ENCODE data around the gene TEX19.

The TEX19 gene

DNA sequence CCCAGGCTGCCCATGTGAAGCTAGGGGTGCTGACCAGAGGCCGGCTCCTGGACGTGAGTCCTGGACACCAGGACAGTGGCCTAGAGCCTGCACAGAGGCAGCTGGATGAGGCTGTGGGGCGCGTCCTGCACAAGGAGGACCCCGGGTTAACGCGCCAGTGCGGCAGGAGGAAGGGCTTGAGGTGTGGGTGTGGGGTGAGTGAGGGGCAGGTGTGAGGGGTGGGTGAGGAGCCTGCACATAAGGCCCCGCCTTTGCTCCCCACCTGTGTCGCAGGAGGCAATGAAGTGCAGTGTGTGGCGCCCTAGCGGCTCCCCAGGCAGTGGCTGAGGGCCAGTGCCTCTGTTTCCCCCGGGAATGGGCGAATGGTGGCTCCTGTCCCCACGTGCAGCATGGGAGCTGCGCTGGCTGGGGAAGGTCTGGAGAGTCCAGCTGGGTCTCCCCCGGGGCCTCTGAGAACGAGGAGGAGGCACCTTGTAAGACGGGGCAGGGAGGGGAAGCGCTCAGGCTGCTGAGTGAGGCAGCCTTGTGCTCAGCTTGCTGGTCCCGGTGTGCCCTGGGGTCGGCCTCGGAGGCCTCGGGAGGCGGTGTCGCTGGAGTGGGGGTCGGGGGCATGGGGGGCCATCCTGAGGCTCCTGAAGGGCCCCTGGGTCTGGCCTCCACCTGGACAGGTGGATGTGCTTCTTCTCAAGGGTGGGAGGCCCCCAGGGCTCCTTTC, 44.9 kb upstream of the TEX19 start:
- H3F3A ChIP-seq (ENCODE audit: insufficient read depth, low read length): no peaks in the 10 kb centered on the region
- H3K4me2 ChIP-seq (ENCODE audit: low read length): no peak overlapping the region
- no peaks in the 10 kb centered on the region for H3K9me2 ChIP-seq (ENCODE audit: low read depth, low read length)
- no peaks in the 10 kb centered on the region for H3K9me3 ChIP-seq (ENCODE audit: low read length)
- no peak for TF ChIP-seq EZH2 (IDR thresholded peaks at IDR 0.05; ENCODE audit: borderline replicate concordance, low read length)
- TF ChIP-seq, protein P1, sequence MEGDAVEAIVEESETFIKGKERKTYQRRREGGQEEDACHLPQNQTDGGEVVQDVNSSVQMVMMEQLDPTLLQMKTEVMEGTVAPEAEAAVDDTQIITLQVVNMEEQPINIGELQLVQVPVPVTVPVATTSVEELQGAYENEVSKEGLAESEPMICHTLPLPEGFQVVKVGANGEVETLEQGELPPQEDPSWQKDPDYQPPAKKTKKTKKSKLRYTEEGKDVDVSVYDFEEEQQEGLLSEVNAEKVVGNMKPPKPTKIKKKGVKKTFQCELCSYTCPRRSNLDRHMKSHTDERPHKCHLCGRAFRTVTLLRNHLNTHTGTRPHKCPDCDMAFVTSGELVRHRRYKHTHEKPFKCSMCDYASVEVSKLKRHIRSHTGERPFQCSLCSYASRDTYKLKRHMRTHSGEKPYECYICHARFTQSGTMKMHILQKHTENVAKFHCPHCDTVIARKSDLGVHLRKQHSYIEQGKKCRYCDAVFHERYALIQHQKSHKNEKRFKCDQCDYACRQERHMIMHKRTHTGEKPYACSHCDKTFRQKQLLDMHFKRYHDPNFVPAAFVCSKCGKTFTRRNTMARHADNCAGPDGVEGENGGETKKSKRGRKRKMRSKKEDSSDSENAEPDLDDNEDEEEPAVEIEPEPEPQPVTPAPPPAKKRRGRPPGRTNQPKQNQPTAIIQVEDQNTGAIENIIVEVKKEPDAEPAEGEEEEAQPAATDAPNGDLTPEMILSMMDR (IDR thresholded peaks at IDR 0.05; ENCODE audit: low read length): no peak
- H3K9ac ChIP-seq (ENCODE audit: low read length): no peak overlapping the region
- H3K4me3 ChIP-seq (ENCODE audit: low read depth, low read length, poor library complexity, severe bottlenecking): no peak overlapping the region
- H3K27ac ChIP-seq (ENCODE audit: low read depth, low read length, poor library complexity, severe bottlenecking): no peak overlapping the region
- peaks cover 11% of the 10 kb centered on the region; the same call in 1 of the 2 replicates for H3K27me3 ChIP-seq (ENCODE audit: insufficient read depth, low read length)
- no peaks in the 10 kb centered on the region for H4K20me1 ChIP-seq (ENCODE audit: insufficient read depth, low read length)
- no peaks in the 10 kb centered on the region for H3K4me1 ChIP-seq (ENCODE audit: insufficient read depth, low read length, severe bottlenecking)
- no peaks in the 10 kb centered on the region for H3K36me3 ChIP-seq (ENCODE audit: insufficient read depth, low read length)
- H3K79me2 ChIP-seq (ENCODE audit: insufficient read depth, low read length): no peaks in the 10 kb centered on the region
- no peak overlapping the region for H2AFZ ChIP-seq (ENCODE audit: low read length)

DNA sequence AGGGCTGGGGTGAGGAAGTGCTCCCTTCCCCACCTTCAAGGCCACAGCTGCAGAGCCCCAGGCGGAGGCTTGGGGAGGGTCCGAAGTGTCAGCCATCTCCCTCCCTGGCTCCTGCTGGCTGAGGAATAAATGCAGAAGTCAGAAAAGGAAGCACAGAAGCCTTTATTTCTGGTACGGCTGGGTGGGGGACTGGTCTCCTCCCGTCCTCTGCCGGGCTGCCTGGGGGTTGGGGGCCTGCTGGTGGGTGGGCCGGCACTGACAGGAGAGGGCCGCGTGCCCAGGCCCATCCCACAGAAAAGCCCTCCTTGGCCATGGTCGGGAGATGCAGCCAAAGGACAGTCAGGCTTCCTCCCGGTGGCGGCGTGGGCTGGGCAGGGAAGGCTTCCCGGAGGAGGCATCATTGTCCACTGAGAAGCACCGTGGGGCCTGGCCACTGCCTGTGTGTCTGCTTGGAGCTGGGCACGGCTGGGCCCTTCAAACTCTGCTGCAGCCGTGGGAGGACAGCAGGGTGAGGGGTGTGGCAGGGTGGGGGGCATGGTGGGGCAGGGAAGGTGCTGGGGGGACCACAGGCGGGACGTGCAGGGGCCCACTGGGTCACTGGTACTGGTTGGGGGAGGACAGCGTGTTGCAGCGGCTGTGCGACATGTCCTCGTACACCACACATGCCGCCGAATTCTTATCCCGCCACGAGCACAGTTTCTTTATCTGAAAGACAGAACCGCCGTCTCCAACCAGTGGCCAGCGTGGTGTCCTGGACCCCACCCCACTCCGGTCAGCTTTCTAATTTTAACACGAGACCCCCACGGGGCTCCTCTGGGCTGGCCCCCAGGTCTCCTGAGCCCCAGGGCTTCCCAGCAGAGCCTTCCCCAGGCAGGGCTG, 44.1 kb upstream of the TEX19 start:
- H3K36me3 ChIP-seq (ENCODE audit: insufficient read depth, low read length): no peaks in the 10 kb centered on the region
- H3K4me2 ChIP-seq (ENCODE audit: low read length): no peak overlapping the region
- no peaks in the 10 kb centered on the region for H3K4me1 ChIP-seq (ENCODE audit: insufficient read depth, low read length, severe bottlenecking)
- no peaks in the 10 kb centered on the region for H3K9me3 ChIP-seq (ENCODE audit: low read length)
- TF ChIP-seq, protein P1 (IDR thresholded peaks at IDR 0.05; ENCODE audit: low read length): no peak
- no peak for TF ChIP-seq EZH2 (IDR thresholded peaks at IDR 0.05; ENCODE audit: borderline replicate concordance, low read length)
- no peaks in the 10 kb centered on the region; the same call in 1 of the 2 replicates for H3F3A ChIP-seq (ENCODE audit: insufficient read depth, low read length)
- no peak overlapping the region for H2AFZ ChIP-seq (ENCODE audit: low read length)
- peaks cover 11% of the 10 kb centered on the region; the same call in 1 of the 2 replicates for H3K27me3 ChIP-seq (ENCODE audit: insufficient read depth, low read length)
- no peaks in the 10 kb centered on the region for H3K79me2 ChIP-seq (ENCODE audit: insufficient read depth, low read length)
- H3K4me3 ChIP-seq (ENCODE audit: low read depth, low read length, poor library complexity, severe bottlenecking): no peak overlapping the region
- no peak overlapping the region for H3K27ac ChIP-seq (ENCODE audit: low read depth, low read length, poor library complexity, severe bottlenecking)
- H4K20me1 ChIP-seq (ENCODE audit: insufficient read depth, low read length): no peaks in the 10 kb centered on the region
- H3K9me2 ChIP-seq (ENCODE audit: low read depth, low read length): no peaks in the 10 kb centered on the region
- H3K9ac ChIP-seq (ENCODE audit: low read length): no peak overlapping the region

DNA sequence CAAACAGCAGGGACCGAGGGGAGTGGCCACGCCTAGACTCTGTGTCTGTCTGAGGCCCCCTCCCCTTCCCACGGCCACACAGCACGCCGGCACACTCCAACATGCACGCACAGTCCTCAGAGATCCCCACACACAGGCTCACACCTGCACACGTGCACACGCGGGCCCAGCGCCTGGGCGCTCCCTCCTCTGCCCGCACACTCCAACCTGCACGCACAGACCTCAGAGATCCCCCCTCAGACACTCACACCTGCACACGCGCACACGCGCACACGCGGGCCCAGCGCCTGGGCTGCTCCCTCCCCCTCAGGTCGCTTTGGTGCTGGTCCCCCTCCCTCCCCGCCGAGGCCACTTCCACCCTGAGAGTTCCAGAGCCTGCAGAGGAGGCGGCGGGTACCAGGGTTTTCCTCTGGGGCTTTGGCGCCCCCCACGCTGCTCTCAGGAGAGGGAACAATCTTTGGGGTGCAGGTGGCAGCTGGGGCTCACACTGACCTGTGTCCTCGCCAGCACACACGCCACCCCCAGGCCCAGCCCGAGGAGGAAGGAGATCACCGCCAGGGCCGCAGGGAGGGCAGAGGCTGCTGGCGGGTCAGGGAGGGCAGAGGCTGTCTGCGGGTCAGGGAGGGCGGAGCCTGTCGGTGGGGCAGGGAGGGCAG, 43.2 kb upstream of the TEX19 start:
- Histone ChIP-seq H3K36me3 (ENCODE audit: insufficient read depth, low read length) (no peaks in the 10 kb centered on the region), H3K27me3 (ENCODE audit: insufficient read depth, low read length) (peaks cover 11% of the 10 kb centered on the region; the same call in 1 of the 2 replicates), H2AFZ (ENCODE audit: low read length) (no peak overlapping the region), H3K9me2 (ENCODE audit: low read depth, low read length) (no peaks in the 10 kb centered on the region), H3K4me3 (ENCODE audit: low read depth, low read length, poor library complexity, severe bottlenecking) (no peak overlapping the region), H3K4me1 (ENCODE audit: insufficient read depth, low read length, severe bottlenecking) (peaks cover under 1% of the 10 kb centered on the region), H3K27ac (ENCODE audit: low read depth, low read length, poor library complexity, severe bottlenecking) (no peak overlapping the region), H4K20me1 (ENCODE audit: insufficient read depth, low read length) (no peaks in the 10 kb centered on the region), H3K9ac (ENCODE audit: low read length) (no peak overlapping the region), H3K4me2 (ENCODE audit: low read length) (no peak overlapping the region), H3K79me2 (ENCODE audit: insufficient read depth, low read length) (no peaks in the 10 kb centered on the region), H3K9me3 (ENCODE audit: low read length) (no peaks in the 10 kb centered on the region), H3F3A (ENCODE audit: insufficient read depth, low read length) (no peaks in the 10 kb centered on the region; the same call in 1 of the 2 replicates)
- no peak for TF ChIP-seq EZH2 (IDR thresholded peaks at IDR 0.05; ENCODE audit: borderline replicate concordance, low read length)
- TF ChIP-seq, protein P1 (IDR thresholded peaks at IDR 0.05; ENCODE audit: low read length): no peak

Measured in OCI-LY1 (cell line).